ENCODE results near the gene CAMK1D.

- TF ChIP-seq GATA2 (IDR thresholded peaks at IDR 0.05; ENCODE audit: low read depth, low read length) (no peak), GATA3 (IDR thresholded peaks at IDR 0.05; ENCODE audit: low read depth, low read length) (no peak)
Observed at GRCh38 chr10:12667052-12667451, 317.7 kb downstream of the CAMK1D start.
